Mucosa of descending colon (tissue), 3 donors: ENCODE measurements around the gene CAPS. TPM values are rescaled to one million over a fixed set of nuclear protein-coding genes. Genes with fewer than 3 reads are reported as not detected.
"Not testable (repeated sequence)": the region's sequence is repeated elsewhere in the genome, so short reads cannot be mapped to it uniquely, and the experiment has no call there.

Experiments
- ATAC-seq: fragments of 200-7000 bp; cut with Tn5 transposase; one replicate; pipeline ENCODE4 v1.9.1; 2020; ENCODE audit warnings: mild to moderate bottlenecking, moderate library complexity
- DNase-seq, 3 donors: peaks; one replicate each; pipeline ENCODE4 v3.0.0-alpha.2; 2020
- H3K36me3 ChIP-seq: fragments of 200-600 bp; one replicate; pipeline ENCODE4 v1.8.0; 2021; ENCODE audit warnings: low read depth, mild to moderate bottlenecking
- H3K4me1 ChIP-seq: fragments of 200-600 bp; one replicate; pipeline ENCODE4 v1.8.0; 2021; ENCODE audit warnings: low read depth, mild to moderate bottlenecking
- H3K4me3 ChIP-seq: fragments of 200-600 bp; one replicate; pipeline ENCODE4 v1.8.0; 2021; ENCODE audit warnings: mild to moderate bottlenecking
- H3K9me3 ChIP-seq: fragments of 200-600 bp; one replicate; pipeline ENCODE4 v1.8.0; 2021; ENCODE audit warnings: mild to moderate bottlenecking
- intact Hi-C, 2 donors: fragments of 100-400 bp; cut with DNase I in 1 of 2; cut with micrococcal nuclease in 1 of 2; formaldehyde crosslinking; loops; one replicate each; pipeline versions ENCODE4 v1.11.0 to v1.11.1; 2022; cut with DNase I, micrococcal nuclease
- total RNA-seq, 3 donors: library from RNA; stranded (reverse); fragmentation: NEBNext Ultra II Directional in 2 of 3; extraction: Animal tissue kit (Norgen Biotek cat#: 25700) in 2 of 3; gene quantifications; one replicate each; pipeline versions ENCODE4 v1.2.1 to v1.2.4, GENCODE V29; 2021 to 2023
- TF ChIP-seq, protein P1 (sequence below): fragments of 200-600 bp; IDR thresholded peaks from one replicate; pipeline ENCODE4 v1.8.0; 2022; ENCODE audit warnings: antibody characterized with exemption, mild to moderate bottlenecking
- donor health status: DM: no; HTN: no; CAD: no; lungs with moderate emphysema.
- donor health status: DM: no; HTN: no; CAD: no.
- donor health status: DM: no; HTN: yes; CAD: no.

CAPS gene
- total RNA-seq, 3 donors from 2014 or later, result 9.5 to 20.2 (median 16.4) TPM

DNA sequence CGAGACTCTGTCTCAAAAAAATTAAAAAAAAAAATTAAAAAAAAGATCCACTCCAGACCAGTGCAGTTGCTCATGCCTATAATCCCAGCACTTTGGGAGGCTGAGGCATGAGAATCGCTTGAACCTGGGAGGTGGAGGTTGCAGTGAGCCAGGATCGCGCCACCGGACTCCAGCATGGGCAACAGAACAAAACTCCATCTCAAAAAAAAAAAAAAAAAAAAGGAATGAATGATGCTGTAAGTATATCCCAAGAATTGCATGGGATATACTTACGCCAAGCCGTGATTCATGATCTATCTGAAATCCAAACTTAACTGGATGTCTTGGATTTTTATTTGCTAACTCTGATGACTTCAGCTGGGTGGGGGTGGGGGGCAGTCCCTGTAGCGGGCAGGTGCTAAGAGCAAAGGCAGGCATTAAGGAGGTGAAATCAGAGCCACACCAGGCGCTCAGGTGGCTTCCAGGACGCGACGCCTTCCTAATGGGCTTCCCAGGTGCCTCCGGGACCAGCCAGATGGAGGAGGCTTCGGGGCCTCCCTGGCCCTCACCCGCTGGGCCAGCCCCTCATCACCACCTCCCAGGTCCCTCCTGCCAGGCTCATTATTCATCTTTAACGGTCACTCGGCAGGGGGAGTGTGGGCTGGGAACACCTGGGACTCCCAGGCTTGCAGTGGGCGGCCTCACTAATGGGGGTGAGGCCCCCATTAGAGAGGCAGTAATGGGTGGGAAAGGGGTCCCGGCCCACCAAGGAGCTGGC, 32.3 kb upstream of the CAPS start:
- Histone ChIP-seq H3K36me3 (no peaks in the 10 kb centered on the region), H3K4me1 (no peaks in the 10 kb centered on the region), H3K4me3 (no peak overlapping the region), H3K9me3 (no peaks in the 10 kb centered on the region)
- TF ChIP-seq, protein P1, sequence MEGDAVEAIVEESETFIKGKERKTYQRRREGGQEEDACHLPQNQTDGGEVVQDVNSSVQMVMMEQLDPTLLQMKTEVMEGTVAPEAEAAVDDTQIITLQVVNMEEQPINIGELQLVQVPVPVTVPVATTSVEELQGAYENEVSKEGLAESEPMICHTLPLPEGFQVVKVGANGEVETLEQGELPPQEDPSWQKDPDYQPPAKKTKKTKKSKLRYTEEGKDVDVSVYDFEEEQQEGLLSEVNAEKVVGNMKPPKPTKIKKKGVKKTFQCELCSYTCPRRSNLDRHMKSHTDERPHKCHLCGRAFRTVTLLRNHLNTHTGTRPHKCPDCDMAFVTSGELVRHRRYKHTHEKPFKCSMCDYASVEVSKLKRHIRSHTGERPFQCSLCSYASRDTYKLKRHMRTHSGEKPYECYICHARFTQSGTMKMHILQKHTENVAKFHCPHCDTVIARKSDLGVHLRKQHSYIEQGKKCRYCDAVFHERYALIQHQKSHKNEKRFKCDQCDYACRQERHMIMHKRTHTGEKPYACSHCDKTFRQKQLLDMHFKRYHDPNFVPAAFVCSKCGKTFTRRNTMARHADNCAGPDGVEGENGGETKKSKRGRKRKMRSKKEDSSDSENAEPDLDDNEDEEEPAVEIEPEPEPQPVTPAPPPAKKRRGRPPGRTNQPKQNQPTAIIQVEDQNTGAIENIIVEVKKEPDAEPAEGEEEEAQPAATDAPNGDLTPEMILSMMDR, result no peak
- DNase-seq (no peak), ATAC-seq (no peak)
- intact Hi-C loops, result no loop called here

DNA sequence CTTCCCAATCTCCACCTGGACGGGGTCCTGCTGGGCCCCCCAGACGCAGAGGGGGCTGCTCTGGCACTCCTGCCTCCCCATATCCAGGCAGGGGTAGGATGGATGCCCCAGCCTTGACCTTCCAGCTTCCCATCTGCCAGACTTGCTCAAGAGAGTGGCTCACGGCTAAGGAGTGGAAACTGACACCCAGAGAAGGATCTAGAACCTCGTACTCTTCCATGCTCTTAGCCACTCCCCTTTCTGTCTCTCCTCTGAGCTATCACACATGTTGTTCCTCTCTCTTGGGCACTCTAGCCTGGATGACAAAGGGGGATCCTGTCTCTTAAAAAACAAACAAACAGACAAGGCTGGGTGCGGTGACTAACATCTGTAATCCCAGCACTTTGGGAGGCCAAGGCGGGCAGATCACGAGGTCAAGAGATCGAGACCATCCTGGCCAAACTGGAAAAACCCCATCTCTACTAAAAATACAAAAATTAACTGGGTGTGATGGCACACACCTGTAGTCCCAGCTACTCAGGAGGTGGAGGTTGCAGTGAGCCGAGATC, 31.6 kb upstream of the CAPS start:
- TF ChIP-seq, protein P1, result no peak
- Histone ChIP-seq H3K4me1 (no peaks in the 10 kb centered on the region), H3K36me3 (no peaks in the 10 kb centered on the region), H3K9me3 (no peaks in the 10 kb centered on the region), H3K4me3 (no peak overlapping the region)
- DNase-seq (no peak), ATAC-seq (peak; percentile 19)
- intact Hi-C loops, result no loop called here

DNA sequence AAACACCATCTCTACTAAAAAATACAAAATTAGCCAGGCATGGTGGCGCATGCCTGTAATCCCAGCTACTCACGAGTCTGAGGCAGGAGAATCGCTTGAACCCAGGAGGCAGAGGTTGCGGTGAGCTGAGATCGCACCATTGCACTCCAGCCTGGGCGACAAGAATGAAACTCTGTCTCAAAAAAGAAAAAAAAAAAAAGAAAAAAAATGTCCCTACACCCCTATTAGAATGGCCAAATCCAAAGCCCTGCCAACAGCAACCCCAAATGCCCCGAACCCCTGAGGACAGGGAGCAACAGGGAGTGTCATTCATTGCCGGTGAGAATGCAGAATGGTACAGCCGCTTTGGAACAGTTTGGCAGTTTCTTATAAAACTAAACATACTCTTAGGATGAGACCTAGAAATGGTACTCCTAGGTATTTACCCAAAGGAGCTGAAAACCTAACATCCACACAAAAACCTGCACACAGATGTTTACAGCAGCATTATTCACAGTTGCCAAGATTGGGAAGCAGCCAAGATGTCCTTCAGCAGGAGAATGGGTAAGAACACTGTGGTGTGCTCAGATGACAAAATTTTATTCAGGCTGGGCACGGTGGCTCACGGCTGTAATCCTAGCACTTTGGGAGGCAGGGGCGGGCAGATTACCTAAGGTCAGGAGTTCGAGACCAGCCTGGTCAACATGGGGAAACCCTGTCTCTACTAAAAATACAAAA, 30.7 kb upstream of the CAPS start:
- H3K4me3 ChIP-seq, intact Hi-C loops, H3K4me1 ChIP-seq, ATAC-seq, H3K36me3 ChIP-seq, DNase-seq, H3K9me3 ChIP-seq: not testable (repeated sequence)

DNA sequence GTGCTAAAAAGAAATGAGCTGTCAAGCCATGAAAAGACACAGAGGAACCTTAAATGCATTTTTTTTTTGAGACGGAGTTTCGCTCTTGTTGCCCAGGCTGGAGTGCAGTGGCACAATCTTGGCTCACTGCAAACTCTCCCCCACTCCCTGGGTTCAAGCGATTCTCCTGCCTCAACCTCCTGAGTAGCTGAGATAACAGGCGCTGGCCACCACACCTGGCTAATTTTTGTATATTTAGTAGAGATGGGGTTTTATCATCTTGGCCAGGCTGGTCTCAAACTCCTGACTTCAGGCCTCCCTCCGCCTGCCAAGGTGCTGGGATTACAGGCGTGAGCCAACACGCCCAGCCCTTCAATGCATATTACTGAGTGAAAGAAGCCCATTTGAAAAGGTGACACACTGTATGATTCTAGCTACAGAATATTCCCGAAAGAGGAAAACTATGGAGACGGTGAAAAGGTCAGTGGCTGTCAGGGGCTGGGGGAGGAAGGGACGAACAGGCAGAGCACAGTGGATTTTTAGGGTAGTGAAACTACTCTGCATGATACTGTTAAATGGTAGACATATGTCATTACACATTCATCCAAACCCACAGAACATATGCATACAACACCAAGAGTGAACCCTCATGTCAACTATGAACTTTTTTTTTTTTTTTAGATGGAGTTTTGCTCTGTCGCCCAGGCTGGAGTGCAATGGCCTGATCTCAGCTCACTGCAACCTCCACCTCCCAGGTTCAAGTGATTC, 29.8 kb upstream of the CAPS start:
- H3K4me3 ChIP-seq, H3K9me3 ChIP-seq, H3K4me1 ChIP-seq, ATAC-seq, H3K36me3 ChIP-seq, intact Hi-C loops, DNase-seq: not testable (repeated sequence)

DNA sequence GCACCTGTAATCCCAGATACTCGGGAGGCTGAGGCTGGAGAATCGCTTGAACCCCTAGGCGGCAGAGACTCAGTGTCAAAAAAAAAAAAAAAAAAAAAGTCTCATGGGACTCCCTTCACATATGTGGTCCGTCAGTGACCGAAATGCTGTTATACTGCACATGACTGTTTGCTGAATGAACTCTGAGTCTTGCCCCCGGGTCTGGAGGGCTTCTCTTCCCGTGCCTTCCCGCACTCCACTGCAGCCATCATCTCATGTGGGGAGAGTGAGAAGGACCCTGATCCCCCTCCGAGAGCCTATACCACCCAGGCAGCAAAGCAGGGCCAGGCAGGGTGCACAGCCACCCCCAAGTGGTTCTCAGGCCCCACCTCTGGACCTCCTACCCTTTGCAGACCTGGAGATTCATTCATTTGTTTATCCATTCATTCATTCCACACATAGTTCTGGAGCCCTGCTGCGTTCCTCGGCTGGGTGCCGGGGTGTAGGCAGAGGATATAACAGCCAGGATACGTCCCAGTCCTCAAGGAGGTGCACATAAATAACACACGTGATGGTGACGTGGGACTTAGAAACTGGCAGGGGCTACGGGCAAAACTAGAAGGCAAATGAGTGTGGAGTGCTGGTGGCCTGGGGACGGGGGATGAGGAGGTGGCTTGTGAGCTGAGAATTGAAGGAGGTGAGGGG, 24.6 kb upstream of the CAPS start:
- TF ChIP-seq, protein P1, result no peak
- intact Hi-C loops, result no loop called here
- H3K4me1 ChIP-seq, result no peaks in the 10 kb centered on the region
- ATAC-seq, result no peak
- no peak for DNase-seq
- H3K4me3 ChIP-seq, result no peak overlapping the region
- H3K9me3 ChIP-seq, result no peaks in the 10 kb centered on the region
- H3K36me3 ChIP-seq, result no peaks in the 10 kb centered on the region

DNA sequence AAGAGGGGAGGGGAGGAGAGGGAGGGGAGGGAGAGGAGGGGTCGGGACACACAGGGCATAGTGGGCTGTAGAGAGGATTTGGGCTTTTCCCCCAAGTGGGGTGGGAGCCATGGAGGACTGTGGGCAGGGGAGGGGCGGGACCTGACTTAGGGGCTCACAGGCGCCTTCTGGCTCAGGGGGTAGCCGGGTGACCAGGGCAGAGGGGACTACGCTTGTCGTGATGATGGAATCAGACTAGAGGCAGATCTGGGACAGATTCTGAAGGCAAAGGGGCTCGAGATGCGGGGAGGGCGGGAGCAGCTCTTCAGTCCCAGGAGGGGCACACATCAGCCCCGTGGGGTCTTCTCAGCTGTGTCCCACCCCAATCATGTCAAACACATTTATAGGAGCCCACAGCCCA, 24.0 kb upstream of the CAPS start:
- Histone ChIP-seq H3K4me3 (no peak overlapping the region), H3K36me3 (no peaks in the 10 kb centered on the region), H3K9me3 (no peaks in the 10 kb centered on the region), H3K4me1 (no peaks in the 10 kb centered on the region)
- intact Hi-C loops, result loop anchor here (5.0 to 10.0 kb wide), 2 partner anchors 75 to 88 kb away; no protein-coding TSS in a partner anchor
- TF ChIP-seq, protein P1, result no peak
- no peak for ATAC-seq
- no peak for DNase-seq
